GM12875 (cell line): ENCODE measurements around the gene CFAP54.

Experiments used
- H3K4me3 ChIP-seq: one replicate; pipeline ENCODE4 v1.5.1; 2011; ENCODE audit warnings: low read depth, low read length, control low read depth
- CTCF ChIP-seq: IDR thresholded peaks from 2 replicates; pipeline ENCODE4 v1.5.1; 2011; ENCODE audit warnings: low read depth, mild to moderate bottlenecking, control low read depth, inconsistent platforms, low read length, moderate library complexity, borderline replicate concordance; ENCODE audit not compliant: insufficient read depth

The CFAP54 gene

DNA sequence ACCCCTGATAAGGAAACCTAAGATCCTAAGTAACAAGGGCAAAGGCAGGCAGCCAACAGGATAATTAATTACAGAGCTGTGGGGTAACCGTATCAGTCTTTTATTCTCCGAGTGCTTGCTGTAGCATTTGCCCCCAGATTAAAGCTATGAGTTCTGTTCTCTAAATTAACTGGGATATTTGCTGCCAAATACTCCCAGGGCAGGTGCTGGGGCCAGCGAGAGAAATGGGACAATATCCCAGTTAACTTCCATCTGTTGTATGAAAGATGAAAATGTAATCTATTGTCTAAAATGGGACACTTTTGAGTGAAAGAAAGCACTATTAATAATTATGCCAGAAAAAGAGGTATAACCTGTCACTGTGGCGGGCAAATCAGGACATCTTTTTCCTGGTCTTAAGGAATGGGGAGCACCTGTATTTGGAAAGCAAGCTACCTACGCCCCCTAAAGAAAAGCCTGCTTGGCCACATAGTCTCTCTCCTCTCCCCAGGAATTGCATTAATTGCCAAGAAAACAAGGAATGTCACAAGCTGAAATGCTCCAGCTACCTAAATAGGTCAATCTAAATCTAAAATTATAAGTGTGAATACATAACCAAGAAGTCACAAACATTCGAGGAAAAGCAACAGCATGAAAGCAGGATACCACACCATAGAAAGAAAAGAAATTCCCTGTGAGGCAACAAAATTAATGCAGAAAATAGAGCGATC lies 26.7 kb upstream of the CFAP54 start:
- no peak for TF ChIP-seq CTCF

DNA sequence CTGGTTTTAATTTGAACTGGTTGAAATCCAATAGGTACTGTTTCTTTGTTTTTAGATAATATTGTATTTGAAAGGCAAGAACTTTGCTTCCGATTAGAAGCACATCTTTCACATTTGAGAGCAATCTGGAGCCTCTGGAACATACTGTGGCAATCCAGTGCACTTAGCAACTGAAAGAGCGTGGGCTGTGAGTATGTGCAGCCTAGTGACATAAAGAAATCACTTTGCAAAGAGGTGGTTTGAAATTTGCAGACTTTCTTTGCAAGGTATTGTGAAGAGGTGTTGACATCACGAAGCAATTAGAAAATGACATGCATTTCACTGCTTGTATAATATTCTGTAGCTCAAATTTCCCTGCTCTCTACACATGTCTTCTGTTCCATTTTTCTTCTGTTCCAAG lies 23.5 kb upstream of the CFAP54 start:
- no peak for TF ChIP-seq CTCF

More for the DNA sequence above, 26.7 kb upstream of the CFAP54 start:
- no peak overlapping the region for H3K4me3 ChIP-seq

DNA sequence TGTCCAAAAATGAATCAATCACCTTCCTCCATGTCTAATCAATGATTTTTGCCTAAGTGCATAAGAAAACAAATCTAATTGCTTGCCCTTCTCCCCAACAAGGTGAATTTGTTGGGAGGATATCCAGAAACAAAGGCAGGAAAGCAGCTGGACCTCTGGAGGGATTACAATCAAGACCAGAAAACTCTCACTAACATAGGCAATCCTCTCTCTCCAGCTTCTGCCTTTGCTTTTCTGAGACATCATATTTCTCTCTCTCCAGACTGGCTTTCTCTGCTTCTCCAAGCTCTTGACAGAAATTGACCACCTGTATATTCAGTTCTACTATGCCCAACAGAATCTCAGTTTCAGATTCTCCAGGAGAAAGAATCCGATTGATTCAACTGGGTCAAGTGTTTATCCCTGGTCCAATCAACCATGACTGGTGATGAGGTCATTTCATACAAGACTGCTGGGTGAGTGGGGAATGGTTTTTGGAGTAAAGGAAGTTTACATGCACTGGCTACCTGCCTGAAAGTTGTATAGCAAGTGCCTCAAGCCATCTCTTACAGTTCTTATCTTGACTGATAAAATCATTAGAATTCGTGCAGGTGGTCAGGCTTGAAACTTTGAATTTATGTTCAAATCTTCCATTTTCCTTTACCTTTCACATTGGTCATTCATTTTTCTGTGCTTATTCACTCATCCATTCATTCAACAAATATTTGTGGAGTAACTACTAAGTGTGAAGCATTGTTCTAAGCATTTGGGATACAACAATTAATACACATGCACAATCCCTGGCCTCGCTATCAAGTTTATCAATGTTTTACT lies 22.2 kb upstream of the CFAP54 start:
- no peak overlapping the region for H3K4me3 ChIP-seq

More for the DNA sequence above, 23.5 kb upstream of the CFAP54 start:
- no peak overlapping the region for H3K4me3 ChIP-seq

GRCh38 chr12:96471368-96472050 lies 17.9 kb upstream of the CFAP54 start:
- no peak for TF ChIP-seq CTCF
- no peak overlapping the region for H3K4me3 ChIP-seq

More for the DNA sequence above, 22.2 kb upstream of the CFAP54 start:
- TF ChIP-seq CTCF, result no peak

DNA sequence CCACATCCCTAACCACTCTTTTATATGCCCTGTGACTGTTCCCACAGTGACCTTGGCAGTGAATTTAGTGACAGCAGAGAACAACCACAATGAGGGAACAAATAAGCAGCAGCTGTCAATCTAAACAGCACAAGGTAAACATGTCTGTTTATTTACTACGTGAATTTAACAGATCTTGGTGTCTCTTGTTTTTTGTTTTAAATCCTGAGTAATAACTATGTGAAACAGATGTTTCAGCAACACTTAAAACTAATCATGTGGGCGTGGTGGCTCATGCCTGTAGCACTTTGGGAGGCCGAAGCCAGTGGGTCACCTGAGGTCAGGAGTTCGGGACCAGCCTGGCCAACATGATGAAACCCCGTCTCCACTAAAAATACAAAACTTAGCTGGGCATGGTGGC lies 17.0 kb upstream of the CFAP54 start:
- TF ChIP-seq CTCF, result no peak
- no peak overlapping the region for H3K4me3 ChIP-seq

DNA sequence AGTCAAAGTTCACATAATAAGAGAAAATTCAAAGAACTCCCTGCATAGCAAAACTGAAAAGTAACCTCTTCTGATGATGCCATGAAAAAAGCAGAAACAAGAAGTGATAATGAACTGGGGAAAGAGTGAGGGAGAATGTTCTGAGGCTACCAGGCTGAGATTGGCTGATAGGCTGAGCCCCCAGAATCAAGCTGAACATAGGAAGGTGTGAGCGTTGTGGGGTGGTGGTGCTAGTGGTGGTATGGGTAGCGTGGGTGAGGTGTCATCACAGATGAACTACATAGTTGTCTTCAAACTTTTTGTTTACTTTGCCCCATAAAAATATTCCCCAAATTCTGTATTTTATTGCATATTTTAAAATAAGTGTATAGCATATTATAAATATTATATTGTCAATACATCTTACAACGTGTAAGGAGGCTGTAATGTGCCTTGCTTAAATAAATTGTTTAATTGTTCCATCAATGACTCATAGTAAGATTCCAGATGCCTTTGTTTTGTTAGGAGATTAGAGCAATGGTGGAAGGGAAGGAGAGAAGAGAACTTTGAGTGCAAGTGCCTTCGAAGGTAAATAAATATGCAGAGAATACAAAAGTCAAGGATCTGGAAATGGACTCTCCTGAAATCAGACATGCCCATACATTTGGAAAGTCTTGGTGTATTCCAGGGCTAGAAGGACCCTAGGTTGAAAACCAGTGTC lies 15.8 kb upstream of the CFAP54 start:
- no peak for TF ChIP-seq CTCF
- no peak overlapping the region for H3K4me3 ChIP-seq
